Keratinocyte (primary cell): Measurements from ENCODE around the gene CRABP1. TPM values are rescaled to one million over a fixed set of nuclear protein-coding genes. Genes with fewer than 3 reads are reported as not detected.
A peak's percentile ranks its signal among the peaks of the same experiment; 100 is the strongest.

ENCODE experiments used
- DNase-seq: peaks from one replicate; pipeline ENCODE4 v3.0.0-alpha.2; 2011; ENCODE audit warnings: low read depth, missing footprints, low spot score
- FAIRE-seq: peaks from 2 replicates; lab custom pipeline; 2011; peaks lifted over from hg19 to GRCh38; lab: Jason Lieb, UNC
- H2AFZ ChIP-seq: 2 replicates; pipeline ENCODE4 v1.6.0; 2012; ENCODE audit warnings: low read length, control low read depth, inconsistent platforms; ENCODE audit not compliant: control insufficient read depth
- H3K27ac ChIP-seq: 2 replicates; pipeline ENCODE4 v1.5.1; 2011; ENCODE audit warnings: low read length; ENCODE audit not compliant: control insufficient read depth, insufficient read depth
- H3K27me3 ChIP-seq: 3 replicates; pipeline ENCODE4 v1.6.0; 2011; ENCODE audit warnings: low read length; ENCODE audit not compliant: control insufficient read depth, insufficient read depth; ENCODE audit errors: extremely low read depth
- H3K36me3 ChIP-seq, 2 experiments: 2 replicates in 1 of 2; 3 replicates in 1 of 2; pipeline ENCODE4 v1.5.1; 2011; ENCODE audit warnings: low read length in 2 of 2, mild to moderate bottlenecking in 1 of 2; ENCODE audit not compliant: control insufficient read depth in 2 of 2, insufficient read depth in 2 of 2; ENCODE audit errors: extremely low read depth in 1 of 2
- H3K4me1 ChIP-seq: 3 replicates; pipeline ENCODE4 v1.5.1; 2011; ENCODE audit warnings: low read length; ENCODE audit not compliant: control insufficient read depth, insufficient read depth; ENCODE audit errors: extremely low read depth
- H3K4me2 ChIP-seq: 3 replicates; pipeline ENCODE4 v1.6.0; 2011; ENCODE audit warnings: low read depth, low read length; ENCODE audit not compliant: control insufficient read depth, insufficient read depth; ENCODE audit errors: extremely low read depth
- H3K4me3 ChIP-seq, 3 experiments: fragments of 200-600 bp in 1 of 3; sonication (generic) in 1 of 3; 2 replicates in 2 of 3; 3 replicates in 1 of 3; pipeline ENCODE4 v1.5.1; 2011 to 2016; ENCODE audit warnings: low read length in 3 of 3, mild to moderate bottlenecking in 3 of 3, control low read depth in 2 of 3, inconsistent platforms in 1 of 3, low read depth in 1 of 3, mixed read lengths in 1 of 3, mixed run types in 1 of 3, moderate library complexity in 1 of 3; ENCODE audit not compliant: control insufficient read depth in 2 of 3, insufficient read depth in 2 of 3; ENCODE audit errors: extremely low read depth in 1 of 3
- H3K79me2 ChIP-seq: 2 replicates; pipeline ENCODE4 v1.6.0; 2012; ENCODE audit warnings: low read length; ENCODE audit not compliant: control insufficient read depth, insufficient read depth
- H3K9ac ChIP-seq: 3 replicates; pipeline ENCODE4 v1.6.0; 2011; ENCODE audit warnings: low read length; ENCODE audit not compliant: control insufficient read depth, insufficient read depth; ENCODE audit errors: extremely low read depth
- H3K9me1 ChIP-seq: 3 replicates; pipeline ENCODE4 v1.6.0; 2011; ENCODE audit warnings: low read length; ENCODE audit not compliant: control insufficient read depth, insufficient read depth; ENCODE audit errors: extremely low read depth
- H3K9me3 ChIP-seq: 2 replicates; pipeline ENCODE4 v1.5.1; 2012; ENCODE audit warnings: low read depth, low read length; ENCODE audit not compliant: control insufficient read depth
- H4K20me1 ChIP-seq: 3 replicates; pipeline ENCODE4 v1.6.0; 2011; ENCODE audit warnings: low read length; ENCODE audit not compliant: control insufficient read depth, insufficient read depth; ENCODE audit errors: extremely low read depth
- CTCF ChIP-seq, 3 experiments: IDR thresholded peaks in 1 of 3; conservative IDR thresholded peaks in 1 of 3; optimal IDR thresholded peaks in 1 of 3; 2 replicates in 2 of 3; 3 replicates in 1 of 3; pipeline versions ENCODE3 to v1.5.1; 2011; ENCODE audit warnings: low read length in 3 of 3, mild to moderate bottlenecking in 3 of 3, moderate library complexity in 2 of 3, control low read depth in 1 of 3, inconsistent platforms in 1 of 3; ENCODE audit not compliant: insufficient read depth in 2 of 3; ENCODE audit errors: extremely low read depth in 1 of 3
- EZH2 ChIP-seq: IDR thresholded peaks from one replicate; pipeline ENCODE4 v1.6.1; 2012; ENCODE audit warnings: inconsistent platforms, mild to moderate bottlenecking, low read length, moderate library complexity
- dilution Hi-C: fragments of 300-500 bp; cut with MboI; formaldehyde crosslinking; loops from one replicate; pipeline ENCODE4 v1.7.0; 2020; ENCODE audit warnings: low sequenced_read_pairs; ENCODE audit not compliant: extremely low pct_ligation_motif_present
- polyA plus RNA-seq, 5 experiments: library from polyadenylated mRNA; depleted of rRNA in 3 of 5; stranded (reverse) in 3 of 5; stranded (forward) in 1 of 5; unstranded in 1 of 5; fragments of >200 nt; gene quantifications; 1 replicate in 1 of 5; 2 replicates in 3 of 5; 3 replicates in 1 of 5; pipeline versions ENCODE4 v1.2.1 to v1.2.3, GENCODE V29; 2011 to 2012; ENCODE audit warnings: missing spikeins in 2 of 5, low read depth in 1 of 5, low replicate concordance in 1 of 5

The CRABP1 gene
- polyA plus RNA-seq, 1 donor (not counting 4 experiments of a cell fraction or from before 2014, with no cell fraction given), result not detected

- no peak overlapping the region for H3K4me3 ChIP-seq
- DNase-seq, result no peak
- no peak overlapping the region for H3K27ac ChIP-seq
- dilution Hi-C loops, result no loop called here
- no peak overlapping the region for H2AFZ ChIP-seq
- FAIRE-seq, result no peak
- no peak overlapping the region for H3K4me2 ChIP-seq
- H3K4me1 ChIP-seq, result no peaks in the 10 kb centered on the region
- no peaks in the 10 kb centered on the region for H3K27me3 ChIP-seq
- H3K9me3 ChIP-seq, result no peaks in the 10 kb centered on the region
- H4K20me1 ChIP-seq, result no peaks in the 10 kb centered on the region
- H3K36me3 ChIP-seq, result no peaks in the 10 kb centered on the region
- no peaks in the 10 kb centered on the region for H3K9me1 ChIP-seq
- no peaks in the 10 kb centered on the region for H3K79me2 ChIP-seq
- TF ChIP-seq CTCF (optimal IDR thresholded peaks at IDR 0.05 in 1 of 3, IDR thresholded peaks at IDR 0.05 in 1 of 3, conservative IDR thresholded peaks at IDR 0.05 in 1 of 3; ENCODE audit: extremely low read depth in 1 of 3, insufficient read depth in 2 of 3, low read length in 3 of 3), result no peak
- TF ChIP-seq EZH2, result no peak
- no peak overlapping the region for H3K9ac ChIP-seq
These were observed 35.7 kb upstream of the CRABP1 start for GRCh38 chr15:78304216-78305066.

- DNase-seq, result no peak
- Histone ChIP-seq H3K9ac (no peak overlapping the region), H2AFZ (peak overlapping the region; percentile 8), H3K4me1 (no peaks in the 10 kb centered on the region), H3K27me3 (no peaks in the 10 kb centered on the region), H3K27ac (no peak overlapping the region), H3K9me3 (no peaks in the 10 kb centered on the region), H3K79me2 (no peaks in the 10 kb centered on the region), H3K4me2 (no peak overlapping the region), H3K36me3 (no peaks in the 10 kb centered on the region), H3K9me1 (no peaks in the 10 kb centered on the region), H4K20me1 (no peaks in the 10 kb centered on the region), H3K4me3 (no peak overlapping the region)
- FAIRE-seq, result no peak
- dilution Hi-C loops, result no loop called here
- no peak for TF ChIP-seq CTCF (optimal IDR thresholded peaks at IDR 0.05 in 1 of 3, IDR thresholded peaks at IDR 0.05 in 1 of 3, conservative IDR thresholded peaks at IDR 0.05 in 1 of 3; ENCODE audit: extremely low read depth in 1 of 3, insufficient read depth in 2 of 3, low read length in 3 of 3)
- no peak for TF ChIP-seq EZH2
These were observed 33.9 kb upstream of the CRABP1 start for GRCh38 chr15:78306176-78306774.
